Liver (tissue), 9 donors: ENCODE results near the gene HCAR2. TPM values are rescaled to one million over a fixed set of nuclear protein-coding genes. Genes with fewer than 3 reads are reported as not detected.

Source experiments
- DNase-seq: peaks from one replicate; pipeline ENCODE4 v3.0.0-alpha.2; 2017; ENCODE audit warnings: low spot score
- H3K27ac ChIP-seq, 2 donors: one replicate each; pipeline ENCODE4 v1.7.0; 2013; ENCODE audit warnings: inconsistent platforms in 2 of 2, low read length in 2 of 2, control low read depth in 1 of 2, low read depth in 1 of 2, mild to moderate bottlenecking in 1 of 2
- H3K27me3 ChIP-seq, 4 donors: one replicate each; pipeline versions ENCODE4 v1.6.1 to v1.7.0; 2013; ENCODE audit warnings: low read length in 3 of 4, inconsistent platforms in 1 of 4, mild to moderate bottlenecking in 1 of 4, moderate library complexity in 1 of 4; ENCODE audit not compliant: control insufficient read depth in 4 of 4, insufficient read depth in 4 of 4
- H3K36me3 ChIP-seq, 4 donors: one replicate each; pipeline versions ENCODE4 v1.6.1 to v1.7.0; 2013; ENCODE audit warnings: low read length in 3 of 4, mild to moderate bottlenecking in 3 of 4, low read depth in 1 of 4, moderate library complexity in 1 of 4; ENCODE audit not compliant: control insufficient read depth in 4 of 4, insufficient read depth in 3 of 4
- H3K4me1 ChIP-seq, 4 donors: one replicate each; pipeline versions ENCODE4 v1.6.1 to v1.7.0; 2013; ENCODE audit warnings: low read length in 3 of 4, mild to moderate bottlenecking in 3 of 4, moderate library complexity in 1 of 4; ENCODE audit not compliant: control insufficient read depth in 4 of 4, insufficient read depth in 4 of 4
- H3K4me3 ChIP-seq, 3 donors: one replicate each; pipeline versions ENCODE4 v1.6.1 to v1.7.0; 2013; ENCODE audit warnings: low read length in 3 of 3, control low read depth in 1 of 3, low read depth in 1 of 3, mild to moderate bottlenecking in 1 of 3
- H3K9ac ChIP-seq, 2 donors: one replicate each; pipeline ENCODE4 v1.7.0; 2013; ENCODE audit warnings: low read length in 2 of 2, mild to moderate bottlenecking in 2 of 2, moderate library complexity in 2 of 2, control low read depth in 1 of 2, low read depth in 1 of 2
- H3K9me3 ChIP-seq, 4 donors: one replicate each; pipeline versions ENCODE4 v1.6.1 to v1.7.0; 2013; ENCODE audit warnings: low read length in 3 of 4; ENCODE audit not compliant: control insufficient read depth in 4 of 4
- FOXA1 ChIP-seq: IDR thresholded peaks from 2 replicates; pipeline ENCODE4 v1.6.1; 2016; ENCODE audit warnings: antibody characterized with exemption
- GABPA ChIP-seq, 2 donors: IDR thresholded peaks in 1 of 2; conservative IDR thresholded peaks in 1 of 2; 2 replicates each; pipeline ENCODE4 v1.6.1; 2016; ENCODE audit warnings: antibody characterized with exemption in 2 of 2, mild to moderate bottlenecking in 1 of 2, moderate library complexity in 1 of 2
- HNF4A ChIP-seq, 2 donors: conservative IDR thresholded peaks; 2 replicates each; pipeline ENCODE4 v1.6.1; 2016; ENCODE audit warnings: antibody characterized with exemption in 2 of 2, mild to moderate bottlenecking in 2 of 2
- MAX ChIP-seq: IDR thresholded peaks from 2 replicates; pipeline ENCODE4 v1.6.1; 2016; ENCODE audit warnings: antibody characterized with exemption
- RAD21 ChIP-seq, 2 donors: IDR thresholded peaks; 2 replicates each; pipeline ENCODE4 v1.6.1; 2016; ENCODE audit warnings: antibody characterized with exemption in 2 of 2, mild to moderate bottlenecking in 2 of 2
- RXRA ChIP-seq, 2 donors: IDR thresholded peaks; 2 replicates each; pipeline ENCODE4 v1.6.1; 2017 to 2018; ENCODE audit warnings: antibody characterized with exemption in 2 of 2, mild to moderate bottlenecking in 1 of 2
- SP1 ChIP-seq: IDR thresholded peaks from 2 replicates; pipeline ENCODE4 v1.6.1; 2018; ENCODE audit warnings: antibody characterized with exemption, mild to moderate bottlenecking
- TAF1 ChIP-seq: conservative IDR thresholded peaks from 2 replicates; pipeline ENCODE4 v1.6.1; 2016; ENCODE audit warnings: antibody characterized with exemption, mild to moderate bottlenecking
- YY1 ChIP-seq: IDR thresholded peaks from 2 replicates; pipeline ENCODE4 v1.6.1; 2016; ENCODE audit warnings: antibody characterized with exemption, mild to moderate bottlenecking
- ZBTB33 ChIP-seq: IDR thresholded peaks from 2 replicates; pipeline ENCODE4 v1.6.1; 2016; ENCODE audit warnings: antibody characterized with exemption
- WGBS: extraction: QIAGEN DNeasy Blood & Tissue Kit; methylation state at CpG from one replicate; pipeline ENCODE4 v1.1.7; 2013; 5-methylcytosine and 5-hydroxymethylcytosine counted together
- polyA plus RNA-seq, 2 donors: library from polyadenylated mRNA; stranded (reverse) in 1 of 2; unstranded in 1 of 2; fragments of 200-250 nt in 1 of 2; fragments of >200 nt in 1 of 2; fragmentation: Nextera tagmentation in 1 of 2; extraction: Ambion mirVana in 1 of 2; gene quantifications; one replicate each; pipeline versions ENCODE4 v1.2.1 to v1.2.3, GENCODE V29; 2013 to 2015
- total RNA-seq, 2 donors: library from RNA; depleted of rRNA; stranded (reverse); fragments of >200 nt; gene quantifications; one replicate each; pipeline ENCODE4 v1.2.3, GENCODE V29; 2014
- TF ChIP-seq, protein P1 (sequence below): IDR thresholded peaks from 2 replicates; pipeline ENCODE4 v1.6.1; 2016; ENCODE audit warnings: antibody characterized with exemption
- TF ChIP-seq, protein P2 (sequence below): IDR thresholded peaks from 2 replicates; pipeline ENCODE4 v1.6.1; 2016; ENCODE audit warnings: antibody characterized with exemption, mild to moderate bottlenecking
- donor health status: healthy.
- donor health status: healthy.
- donor health status: healthy.
- donor health status: healthy.
- donor health status: healthy.

The HCAR2 gene
- total and polyA plus RNA-seq, 4 donors: 0.08 to 0.70 (median 0.08) TPM; not detected in 1

- TF ChIP-seq ZBTB33 (no peak), RXRA (IDR thresholded peaks at IDR 0.05) (no peak), RAD21 (IDR thresholded peaks at IDR 0.05) (no peak), HNF4A (conservative IDR thresholded peaks at IDR 0.05) (no peak), TAF1 (no peak), GABPA (IDR thresholded peaks at IDR 0.05 in 1 of 2, conservative IDR thresholded peaks at IDR 0.05 in 1 of 2) (no peak), FOXA1 (no peak), YY1 (no peak)
- TF ChIP-seq, protein P1, sequence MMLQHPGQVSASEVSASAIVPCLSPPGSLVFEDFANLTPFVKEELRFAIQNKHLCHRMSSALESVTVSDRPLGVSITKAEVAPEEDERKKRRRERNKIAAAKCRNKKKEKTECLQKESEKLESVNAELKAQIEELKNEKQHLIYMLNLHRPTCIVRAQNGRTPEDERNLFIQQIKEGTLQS: no peak
Observed at GRCh38 chr12:122668268-122668667, 34.9 kb downstream of the HCAR2 start (continued).

GRCh38 chr12:122665759-122666158, 37.4 kb downstream of the HCAR2 start:
- no peak overlapping the region for H3K27ac ChIP-seq
- H3K4me1 ChIP-seq: no peaks in the 10 kb centered on the region
- H3K9me3 ChIP-seq: no peaks in the 10 kb centered on the region
- TF ChIP-seq GABPA (IDR thresholded peaks at IDR 0.05 in 1 of 2, conservative IDR thresholded peaks at IDR 0.05 in 1 of 2) (no peak), HNF4A (conservative IDR thresholded peaks at IDR 0.05) (no peak), MAX (no peak)
- no peak overlapping the region for H3K9ac ChIP-seq
- no peaks in the 10 kb centered on the region for H3K36me3 ChIP-seq
- no peak for DNase-seq
- 92% methylated on average over 5 of the region's 5 CpGs for WGBS
- no peak overlapping the region for H3K4me3 ChIP-seq
- H3K27me3 ChIP-seq: no peaks in the 10 kb centered on the region

- no peaks in the 10 kb centered on the region for H3K27me3 ChIP-seq
- H3K27ac ChIP-seq: no peak overlapping the region
- H3K4me1 ChIP-seq: no peaks in the 10 kb centered on the region
- H3K36me3 ChIP-seq: no peaks in the 10 kb centered on the region
- WGBS: 87% methylated on average over 8 of the region's 8 CpGs
- no peak overlapping the region for H3K4me3 ChIP-seq
- no peaks in the 10 kb centered on the region for H3K9me3 ChIP-seq
- no peak for DNase-seq
- TF ChIP-seq SP1 (no peak), RXRA (IDR thresholded peaks at IDR 0.05) (no peak), HNF4A (conservative IDR thresholded peaks at IDR 0.05) (no peak), RAD21 (IDR thresholded peaks at IDR 0.05) (no peak)
- TF ChIP-seq, protein P2, sequence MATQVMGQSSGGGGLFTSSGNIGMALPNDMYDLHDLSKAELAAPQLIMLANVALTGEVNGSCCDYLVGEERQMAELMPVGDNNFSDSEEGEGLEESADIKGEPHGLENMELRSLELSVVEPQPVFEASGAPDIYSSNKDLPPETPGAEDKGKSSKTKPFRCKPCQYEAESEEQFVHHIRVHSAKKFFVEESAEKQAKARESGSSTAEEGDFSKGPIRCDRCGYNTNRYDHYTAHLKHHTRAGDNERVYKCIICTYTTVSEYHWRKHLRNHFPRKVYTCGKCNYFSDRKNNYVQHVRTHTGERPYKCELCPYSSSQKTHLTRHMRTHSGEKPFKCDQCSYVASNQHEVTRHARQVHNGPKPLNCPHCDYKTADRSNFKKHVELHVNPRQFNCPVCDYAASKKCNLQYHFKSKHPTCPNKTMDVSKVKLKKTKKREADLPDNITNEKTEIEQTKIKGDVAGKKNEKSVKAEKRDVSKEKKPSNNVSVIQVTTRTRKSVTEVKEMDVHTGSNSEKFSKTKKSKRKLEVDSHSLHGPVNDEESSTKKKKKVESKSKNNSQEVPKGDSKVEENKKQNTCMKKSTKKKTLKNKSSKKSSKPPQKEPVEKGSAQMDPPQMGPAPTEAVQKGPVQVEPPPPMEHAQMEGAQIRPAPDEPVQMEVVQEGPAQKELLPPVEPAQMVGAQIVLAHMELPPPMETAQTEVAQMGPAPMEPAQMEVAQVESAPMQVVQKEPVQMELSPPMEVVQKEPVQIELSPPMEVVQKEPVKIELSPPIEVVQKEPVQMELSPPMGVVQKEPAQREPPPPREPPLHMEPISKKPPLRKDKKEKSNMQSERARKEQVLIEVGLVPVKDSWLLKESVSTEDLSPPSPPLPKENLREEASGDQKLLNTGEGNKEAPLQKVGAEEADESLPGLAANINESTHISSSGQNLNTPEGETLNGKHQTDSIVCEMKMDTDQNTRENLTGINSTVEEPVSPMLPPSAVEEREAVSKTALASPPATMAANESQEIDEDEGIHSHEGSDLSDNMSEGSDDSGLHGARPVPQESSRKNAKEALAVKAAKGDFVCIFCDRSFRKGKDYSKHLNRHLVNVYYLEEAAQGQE: no peak
- H3K9ac ChIP-seq: no peak overlapping the region
Observed at GRCh38 chr12:122665349-122665748, 37.8 kb downstream of the HCAR2 start.
